Stomach (tissue), 4 donors: ENCODE results near the gene ZFYVE9.

Experiments
- EP300 ChIP-seq: sonication (generic); formaldehyde crosslinking; IDR thresholded peaks from one replicate; pipeline ENCODE4 v1.6.1; 2017; ENCODE audit warnings: antibody characterized with exemption
- POLR2A ChIP-seq, 4 donors: fragments of 450-650 bp; IDR thresholded peaks; one replicate each; pipeline ENCODE4 v1.6.1; 2016; ENCODE audit warnings: antibody characterized with exemption in 4 of 4, control low read depth in 2 of 4, mild to moderate bottlenecking in 1 of 4, moderate library complexity in 1 of 4
- POLR2AphosphoS5 ChIP-seq, 3 donors: sonication (generic); formaldehyde crosslinking; IDR thresholded peaks; one replicate each; pipeline ENCODE4 v1.6.1; 2016; ENCODE audit warnings: antibody characterized with exemption in 3 of 3
- TF ChIP-seq, protein P1 (sequence below), 7 experiments: fragments of 450-650 bp in 4 of 7; fragments of 200-600 bp in 3 of 7; sonication (generic) in 3 of 7; IDR thresholded peaks; one replicate each; pipeline ENCODE4 v1.5.1; 2016 to 2019; ENCODE audit warnings: antibody characterized with exemption in 7 of 7, control low read depth in 2 of 7, mild to moderate bottlenecking in 1 of 7

DNA sequence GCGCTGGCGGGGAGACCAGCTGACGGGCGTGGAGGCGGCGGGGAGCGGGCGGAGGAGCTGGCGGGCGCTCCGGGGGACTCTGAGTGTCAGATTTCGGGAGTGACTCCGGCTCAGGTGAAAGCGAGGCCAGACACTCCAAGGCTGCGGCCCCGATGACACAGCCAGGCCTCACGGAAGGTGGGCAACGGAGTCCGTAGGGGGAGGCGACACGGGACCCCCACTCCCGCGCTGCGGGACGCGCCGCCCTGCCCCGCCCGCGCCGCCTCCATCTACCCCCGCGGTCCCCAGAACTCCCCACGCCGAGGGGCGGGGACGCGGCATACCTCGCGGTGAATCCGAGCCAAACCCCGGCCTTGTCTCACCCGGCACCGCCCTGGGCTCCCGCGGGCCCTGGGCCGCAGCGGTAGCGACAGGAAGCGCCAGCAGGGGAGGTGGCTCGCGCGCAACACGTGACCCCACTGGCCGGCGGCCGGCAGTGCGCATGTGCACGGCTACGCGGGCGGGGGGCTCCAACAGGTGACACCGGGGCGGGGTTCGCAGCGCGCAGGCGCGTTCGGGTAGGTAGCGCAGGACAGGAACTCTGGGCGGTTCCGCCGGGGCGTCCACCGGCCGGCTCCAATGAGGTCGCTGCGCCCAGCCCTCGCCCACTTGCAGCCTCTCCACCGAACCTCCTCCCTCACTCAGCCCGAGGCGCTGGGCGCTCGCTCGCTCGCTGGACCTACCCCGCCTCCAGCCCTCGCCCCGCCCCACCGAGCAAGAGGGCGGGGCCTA is 224.0 kb downstream of the ZFYVE9 start, which contains the start of gene CC2D1B:
- TF ChIP-seq POLR2AphosphoS5 (IDR thresholded peaks at IDR 0.05) (peak; percentile 90 to 98 (median 97)), EP300 (no peak), POLR2A (IDR thresholded peaks at IDR 0.05) (peak in 2 of 4 donors; percentile 46 to 78)
- TF ChIP-seq, protein P1, sequence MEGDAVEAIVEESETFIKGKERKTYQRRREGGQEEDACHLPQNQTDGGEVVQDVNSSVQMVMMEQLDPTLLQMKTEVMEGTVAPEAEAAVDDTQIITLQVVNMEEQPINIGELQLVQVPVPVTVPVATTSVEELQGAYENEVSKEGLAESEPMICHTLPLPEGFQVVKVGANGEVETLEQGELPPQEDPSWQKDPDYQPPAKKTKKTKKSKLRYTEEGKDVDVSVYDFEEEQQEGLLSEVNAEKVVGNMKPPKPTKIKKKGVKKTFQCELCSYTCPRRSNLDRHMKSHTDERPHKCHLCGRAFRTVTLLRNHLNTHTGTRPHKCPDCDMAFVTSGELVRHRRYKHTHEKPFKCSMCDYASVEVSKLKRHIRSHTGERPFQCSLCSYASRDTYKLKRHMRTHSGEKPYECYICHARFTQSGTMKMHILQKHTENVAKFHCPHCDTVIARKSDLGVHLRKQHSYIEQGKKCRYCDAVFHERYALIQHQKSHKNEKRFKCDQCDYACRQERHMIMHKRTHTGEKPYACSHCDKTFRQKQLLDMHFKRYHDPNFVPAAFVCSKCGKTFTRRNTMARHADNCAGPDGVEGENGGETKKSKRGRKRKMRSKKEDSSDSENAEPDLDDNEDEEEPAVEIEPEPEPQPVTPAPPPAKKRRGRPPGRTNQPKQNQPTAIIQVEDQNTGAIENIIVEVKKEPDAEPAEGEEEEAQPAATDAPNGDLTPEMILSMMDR (IDR thresholded peaks at IDR 0.05) = peak in 3 of 7 experiments; percentile 36 to 50 (median 42)
